H9 (cell line): ENCODE data around the gene SLC25A43. TPM values are rescaled to one million over a fixed set of nuclear protein-coding genes. Genes with fewer than 3 reads are reported as not detected.

Source experiments
- DNase-seq: peaks from one replicate; pipeline ENCODE4 v3.0.0-alpha.2; 2017
- H2AFZ ChIP-seq: one replicate; pipeline ENCODE4 v1.6.1; 2013; ENCODE audit warnings: mild to moderate bottlenecking, low read length, control low read depth, moderate library complexity
- H2AK5ac ChIP-seq: 2 replicates; pipeline ENCODE4 v1.6.1; 2013; ENCODE audit warnings: low read length, control low read depth, mixed read lengths; ENCODE audit not compliant: insufficient read length
- H2BK120ac ChIP-seq: one replicate; pipeline ENCODE4 v1.6.1; 2013; ENCODE audit warnings: low read depth, mild to moderate bottlenecking, low read length, control low read depth, inconsistent platforms; ENCODE audit not compliant: poor library complexity, severe bottlenecking
- H2BK12ac ChIP-seq: 2 replicates; pipeline ENCODE4 v1.6.1; 2013; ENCODE audit warnings: low read length, control low read depth, mixed read lengths, low read depth; ENCODE audit not compliant: insufficient read length
- H2BK15ac ChIP-seq: 2 replicates; pipeline ENCODE4 v1.6.1; 2013; ENCODE audit warnings: low read depth, low read length, control low read depth
- H2BK20ac ChIP-seq: one replicate; pipeline ENCODE4 v1.6.1; 2013; ENCODE audit warnings: low read depth, mild to moderate bottlenecking, low read length, control low read depth, inconsistent platforms; ENCODE audit not compliant: poor library complexity, severe bottlenecking
- H2BK5ac ChIP-seq: 2 replicates; pipeline ENCODE4 v1.6.1; 2013; ENCODE audit warnings: low read length, control low read depth, mixed read lengths; ENCODE audit not compliant: insufficient read length
- H3K14ac ChIP-seq: 2 replicates; pipeline ENCODE4 v1.6.1; 2013; ENCODE audit warnings: low read length, control low read depth; ENCODE audit not compliant: insufficient read depth
- H3K18ac ChIP-seq: 2 replicates; pipeline ENCODE4 v1.6.1; 2013; ENCODE audit warnings: low read depth, mild to moderate bottlenecking, mixed read lengths, low read length, control low read depth; ENCODE audit not compliant: insufficient read length
- H3K23ac ChIP-seq: 2 replicates; pipeline ENCODE4 v1.6.1; 2013; ENCODE audit warnings: low read length, control low read depth, mixed read lengths, low read depth; ENCODE audit not compliant: insufficient read length
- H3K23me2 ChIP-seq: 2 replicates; pipeline ENCODE4 v1.6.1; 2013; ENCODE audit warnings: low read depth, mild to moderate bottlenecking, mixed read lengths, low read length, control low read depth; ENCODE audit not compliant: insufficient read length, poor library complexity, severe bottlenecking
- H3K27ac ChIP-seq: 2 replicates; pipeline ENCODE4 v1.5.1; 2013; ENCODE audit warnings: low read length, control low read depth, mixed read lengths, low read depth; ENCODE audit not compliant: insufficient read length
- H3K27me3 ChIP-seq: 2 replicates; pipeline ENCODE4 v1.6.1; 2013; ENCODE audit warnings: low read length, control low read depth, inconsistent platforms; ENCODE audit not compliant: insufficient read depth
- H3K4ac ChIP-seq: 2 replicates; pipeline ENCODE4 v1.6.1; 2013; ENCODE audit warnings: low read depth, mild to moderate bottlenecking, control low read depth, inconsistent platforms, low read length, moderate library complexity
- H3K4me1 ChIP-seq: 2 replicates; pipeline ENCODE4 v1.6.1; 2013; ENCODE audit warnings: low read length, control low read depth, inconsistent platforms; ENCODE audit not compliant: insufficient read depth
- H3K4me2 ChIP-seq: 2 replicates; pipeline ENCODE4 v1.6.1; 2013; ENCODE audit warnings: low read length, control low read depth, mixed read lengths; ENCODE audit not compliant: insufficient read length, insufficient read depth
- H3K56ac ChIP-seq: 2 replicates; pipeline ENCODE4 v1.6.1; 2013; ENCODE audit warnings: low read depth, mild to moderate bottlenecking, mixed read lengths, low read length, control low read depth; ENCODE audit not compliant: insufficient read length
- H3K79me1 ChIP-seq: 2 replicates; pipeline ENCODE4 v1.6.1; 2013; ENCODE audit warnings: low read depth, mild to moderate bottlenecking, moderate library complexity, low read length, control low read depth, inconsistent platforms; ENCODE audit not compliant: insufficient read depth, poor library complexity, severe bottlenecking
- H3K79me2 ChIP-seq: 2 replicates; pipeline ENCODE4 v1.6.1; 2013; ENCODE audit warnings: low read length, control low read depth, inconsistent platforms; ENCODE audit not compliant: insufficient read depth
- H3K9ac ChIP-seq: 2 replicates; pipeline ENCODE4 v1.6.1; 2013; ENCODE audit warnings: low read length, control low read depth, mixed read lengths; ENCODE audit not compliant: insufficient read length; ENCODE audit errors: extremely low read depth
- H3K9me3 ChIP-seq: one replicate; pipeline ENCODE4 v1.6.1; 2013; ENCODE audit warnings: low read depth, low read length, inconsistent platforms; ENCODE audit not compliant: control insufficient read depth
- H3T11ph ChIP-seq: one replicate; pipeline ENCODE4 v1.6.1; 2013; ENCODE audit warnings: mild to moderate bottlenecking, low read length, control low read depth, inconsistent platforms
- H4K20me1 ChIP-seq: one replicate; pipeline ENCODE4 v1.6.1; 2013; ENCODE audit not compliant: control insufficient read depth, insufficient read length, insufficient read depth
- H4K5ac ChIP-seq: 2 replicates; pipeline ENCODE4 v1.6.1; 2013; ENCODE audit warnings: low read depth, mild to moderate bottlenecking, mixed read lengths, low read length, control low read depth; ENCODE audit not compliant: insufficient read length
- H4K8ac ChIP-seq: replicated peaks from 2 replicates; pipeline ENCODE4 v1.6.1; 2013; ENCODE audit warnings: low read length, control low read depth, mixed read lengths, low read depth; ENCODE audit not compliant: insufficient read length
- H4K91ac ChIP-seq: 2 replicates; pipeline ENCODE4 v1.6.1; 2013; ENCODE audit warnings: low read depth, mild to moderate bottlenecking, moderate library complexity, mixed read lengths, low read length, control low read depth; ENCODE audit not compliant: insufficient read length
- H3K27ac Mint-ChIP-seq, 3 experiments: 2 replicates in 2 of 3; 3 replicates in 1 of 3; pipeline ENCODE4 v1.8.0; 2020 to 2021; ENCODE audit warnings: mixed read lengths in 3 of 3, mild to moderate bottlenecking in 1 of 3, moderate library complexity in 1 of 3
- H3K27me3 Mint-ChIP-seq: 2 replicates; pipeline ENCODE4 v1.8.0; 2021; ENCODE audit warnings: low read depth, mild to moderate bottlenecking, moderate library complexity, mixed read lengths
- H3K36me3 Mint-ChIP-seq, 3 experiments: 2 replicates in 2 of 3; 3 replicates in 1 of 3; pipeline ENCODE4 v1.8.0; 2020 to 2021; ENCODE audit warnings: low read depth in 3 of 3, mixed read lengths in 3 of 3; ENCODE audit not compliant: insufficient read depth in 1 of 3
- H3K4me1 Mint-ChIP-seq, 2 experiments: 2 replicates each; pipeline ENCODE4 v1.8.0; 2020; ENCODE audit warnings: mixed read lengths in 2 of 2
- H3K4me3 Mint-ChIP-seq, 2 experiments: 2 replicates in 1 of 2; 3 replicates in 1 of 2; pipeline ENCODE4 v1.8.0; 2020 to 2021; ENCODE audit warnings: mild to moderate bottlenecking in 2 of 2, mixed read lengths in 2 of 2, moderate library complexity in 1 of 2
- H3K9me3 Mint-ChIP-seq, 2 experiments: 2 replicates in 1 of 2; 3 replicates in 1 of 2; pipeline ENCODE4 v1.8.0; 2020; ENCODE audit warnings: mild to moderate bottlenecking in 2 of 2, mixed read lengths in 2 of 2, moderate library complexity in 1 of 2
- CTCF ChIP-seq: fragments of 200-600 bp; sonication (generic); conservative IDR thresholded peaks from 3 replicates; pipeline ENCODE4 v1.8.0; 2021; ENCODE audit warnings: antibody characterized with exemption, mild to moderate bottlenecking
- WGBS: extraction: QIAGEN DNeasy Blood & Tissue Kit; methylation state at CpG from one replicate; pipeline ENCODE4 v1.1.7; 2013; ENCODE audit warnings: missing lambda C conversion rate, low lambda C conversion rate, mixed read lengths; ENCODE audit not compliant: insufficient read length; ENCODE audit errors: extremely low coverage; 5-methylcytosine and 5-hydroxymethylcytosine counted together
- total RNA-seq: library from RNA; stranded (reverse); gene quantifications from 2 replicates; pipeline ENCODE4 v1.2.1, GENCODE V29; 2021

SLC25A43 gene
- total RNA-seq, 1 experiment from 2014 or later: 3.7 TPM

GRCh38 chrX:119467433-119467832 is 68.3 kb downstream of the SLC25A43 start:
- Histone ChIP-seq H3K14ac (no peak overlapping the region), H3K79me1 (no peaks in the 10 kb centered on the region), H4K8ac (no peak overlapping the region), H4K5ac (no peak overlapping the region), H2BK5ac (no peak overlapping the region), H3K56ac (no peak overlapping the region), H2BK120ac (no peak overlapping the region), H3K9me3 (peaks cover 20% of the 10 kb centered on the region), H3K27me3 (no peaks in the 10 kb centered on the region), H4K20me1 (no peaks in the 10 kb centered on the region), H3K23ac (no peak overlapping the region), H2AFZ (no peak overlapping the region), H3K23me2 (no peaks in the 10 kb centered on the region), H2AK5ac (no peak overlapping the region), H3K4me1 (no peaks in the 10 kb centered on the region), H2BK20ac (no peak overlapping the region), H3K4me2 (no peak overlapping the region), H3K9ac (no peak overlapping the region), H2BK12ac (no peak overlapping the region), H3K79me2 (peaks cover 2% of the 10 kb centered on the region; the same call in 1 of the 2 replicates), H3K18ac (no peak overlapping the region), H3T11ph (no peak overlapping the region), H4K91ac (no peak overlapping the region), H2BK15ac (no peak overlapping the region), H3K4ac (no peak overlapping the region), H3K27ac (no peak overlapping the region)
- no peak for DNase-seq
- Mint-ChIP-seq H3K9me3 (peaks cover 62 to 68% of the 10 kb centered on the region in 2 experiments), H3K27ac (no peak overlapping the region), H3K4me1 (no peaks in the 10 kb centered on the region; a peak in 1 of 4 replicates), H3K4me3 (no peak overlapping the region; a peak in 1 of 5 replicates), H3K36me3 (peaks cover 23 to 27% (median 24%) of the 10 kb centered on the region in 3 experiments), H3K27me3 (no peaks in the 10 kb centered on the region; the same call in 1 of the 2 replicates)
- WGBS: no CpG with 5 or more reads among the region's 6 CpGs
- TF ChIP-seq CTCF: no peak
